Left colon (tissue), 2 donors: ENCODE results near the gene NFKBIZ. TPM values are rescaled to one million over a fixed set of nuclear protein-coding genes. Genes with fewer than 3 reads are reported as not detected.
A peak's percentile ranks its signal among the peaks of the same experiment; 100 is the strongest.
"Not testable (repeated sequence)": the region's sequence is repeated elsewhere in the genome, so short reads cannot be mapped to it uniquely, and the experiment has no call there.

Experiments
- ATAC-seq: fragments of 200-7000 bp; cut with Tn5 transposase; one replicate; pipeline ENCODE4 v1.9.1; 2020; ENCODE audit warnings: mild to moderate bottlenecking, moderate library complexity
- DNase-seq, 2 donors: peaks; one replicate each; pipeline ENCODE4 v3.0.0-alpha.2; 2020
- intact Hi-C, 2 donors: fragments of 100-400 bp; cut with DNase I in 1 of 2; cut with micrococcal nuclease in 1 of 2; formaldehyde crosslinking; loops; one replicate each; pipeline versions ENCODE4 v1.11.2 to v1.14.0; 2022; cut with DNase I, micrococcal nuclease
- total RNA-seq, 2 donors: library from RNA; stranded (reverse); fragmentation: NEBNext Ultra II Directional; extraction: Animal tissue kit (Norgen Biotek cat#: 25700); gene quantifications; one replicate each; pipeline ENCODE4 v1.2.1, GENCODE V29; 2021
- donor health status: DM: no; HTN: no; CAD: no.
- donor health status: DM: yes; HTN: yes; CAD: no.

The NFKBIZ gene
- total RNA-seq, 2 donors from 2014 or later, result 86.5 to 170 TPM

- intact Hi-C loops, result no loop called here
- ATAC-seq (peak; percentile 9), DNase-seq (no peak)
Observed at GRCh38 chr3:101861789-101862415, 12.6 kb downstream of the NFKBIZ start.

GRCh38 chr3:101862416-101863165, 13.3 kb downstream of the NFKBIZ start:
- intact Hi-C loops, result no loop called here
- DNase-seq (no peak), ATAC-seq (peak; percentile 22)

- DNase-seq, ATAC-seq, intact Hi-C loops: not testable (repeated sequence)
Observed at GRCh38 chr3:101864926-101865325, 15.6 kb downstream of the NFKBIZ start.

GRCh38 chr3:101865751-101866509, 16.6 kb downstream of the NFKBIZ start:
- ATAC-seq, result no peak
- intact Hi-C loops, result no loop called here

GRCh38 chr3:101867511-101867910, 18.2 kb downstream of the NFKBIZ start:
- no peak for DNase-seq
- no peak for ATAC-seq
- intact Hi-C loops, result no loop called here

More at GRCh38 chr3:101865751-101866509, 16.6 kb downstream of the NFKBIZ start:
- no peak for DNase-seq

- intact Hi-C loops, result no loop called here
- no peak for ATAC-seq
- DNase-seq, result no peak
Observed at GRCh38 chr3:101867996-101868395, 18.7 kb downstream of the NFKBIZ start.

GRCh38 chr3:101868534-101869464, 19.5 kb downstream of the NFKBIZ start:
- intact Hi-C loops, result no loop called here
- peak; percentile 67 to 81 for DNase-seq
- ATAC-seq, result peak; percentile 93

GRCh38 chr3:101870138-101870537, 20.8 kb downstream of the NFKBIZ start:
- ATAC-seq, result no peak
- DNase-seq, result no peak
- intact Hi-C loops, result no loop called here

GRCh38 chr3:101873619-101874018, 24.3 kb downstream of the NFKBIZ start:
- no peak for DNase-seq
- ATAC-seq, result no peak
- intact Hi-C loops, result no loop called here

- no peak for ATAC-seq
- no peak for DNase-seq
- intact Hi-C loops, result no loop called here
Observed at GRCh38 chr3:101876142-101876541, 26.8 kb downstream of the NFKBIZ start.

- DNase-seq (no peak), ATAC-seq (peak; percentile 75)
- intact Hi-C loops, result no loop called here
Observed at GRCh38 chr3:101878589-101878988, 29.3 kb downstream of the NFKBIZ start.

GRCh38 chr3:101879102-101879501, 29.8 kb downstream of the NFKBIZ start:
- ATAC-seq, result peak; percentile 93
- no peak for DNase-seq
- intact Hi-C loops, result no loop called here

- DNase-seq, result no peak
- ATAC-seq, result no peak
- intact Hi-C loops, result no loop called here
Observed at GRCh38 chr3:101879623-101880284, 30.4 kb downstream of the NFKBIZ start.

GRCh38 chr3:101884776-101885175, 35.5 kb downstream of the NFKBIZ start:
- DNase-seq (no peak), ATAC-seq (peak; percentile 83)
- intact Hi-C loops, result no loop called here

GRCh38 chr3:101885584-101885983, 36.3 kb downstream of the NFKBIZ start:
- DNase-seq, ATAC-seq, intact Hi-C loops: not testable (repeated sequence)

GRCh38 chr3:101886626-101887025, 37.3 kb downstream of the NFKBIZ start:
- ATAC-seq (no peak), DNase-seq (no peak)
- intact Hi-C loops, result no loop called here

GRCh38 chr3:101888653-101889052, 39.3 kb downstream of the NFKBIZ start:
- ATAC-seq, result peak; percentile 87
- DNase-seq, result peak; percentile 42 to 68
- intact Hi-C loops, result no loop called here

- ATAC-seq (no peak), DNase-seq (no peak)
- intact Hi-C loops, result no loop called here
Observed at GRCh38 chr3:101890716-101891115, 41.4 kb downstream of the NFKBIZ start.
